SH-SY5Y (cell line): ENCODE results near the gene CALM3.

Source experiments
- GATA2 ChIP-seq: IDR thresholded peaks from 2 replicates; pipeline ENCODE4 v1.6.1; 2011; ENCODE audit warnings: mild to moderate bottlenecking, low read depth, low read length
- GATA3 ChIP-seq: IDR thresholded peaks from 2 replicates; pipeline ENCODE4 v1.6.1; 2011; ENCODE audit warnings: low read depth, mild to moderate bottlenecking, low read length, moderate library complexity

DNA sequence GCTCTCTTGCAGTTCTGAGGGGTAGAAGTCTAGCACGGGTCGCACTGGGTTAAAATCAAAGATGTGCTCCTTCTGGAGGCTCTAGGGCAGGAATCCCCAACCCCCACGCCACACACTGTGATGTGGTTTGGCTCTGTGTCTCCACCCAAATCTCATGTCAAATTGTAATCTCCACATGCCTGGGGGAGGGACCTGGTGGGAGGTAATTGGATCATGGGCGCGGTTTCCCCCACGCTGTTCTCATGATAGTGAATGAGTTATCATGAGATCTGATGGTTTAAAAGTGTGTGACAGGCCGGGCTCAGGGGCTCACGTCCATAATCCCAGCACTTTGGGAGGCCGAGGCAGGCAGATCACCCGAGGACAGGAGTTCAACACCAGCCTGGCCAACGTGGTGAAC is 26.6 kb upstream of the CALM3 start:
- TF ChIP-seq GATA3, result no peak
- TF ChIP-seq GATA2, result peak; percentile 61
